ENCODE results near the gene RPS15.

RPS15 gene

DNA sequence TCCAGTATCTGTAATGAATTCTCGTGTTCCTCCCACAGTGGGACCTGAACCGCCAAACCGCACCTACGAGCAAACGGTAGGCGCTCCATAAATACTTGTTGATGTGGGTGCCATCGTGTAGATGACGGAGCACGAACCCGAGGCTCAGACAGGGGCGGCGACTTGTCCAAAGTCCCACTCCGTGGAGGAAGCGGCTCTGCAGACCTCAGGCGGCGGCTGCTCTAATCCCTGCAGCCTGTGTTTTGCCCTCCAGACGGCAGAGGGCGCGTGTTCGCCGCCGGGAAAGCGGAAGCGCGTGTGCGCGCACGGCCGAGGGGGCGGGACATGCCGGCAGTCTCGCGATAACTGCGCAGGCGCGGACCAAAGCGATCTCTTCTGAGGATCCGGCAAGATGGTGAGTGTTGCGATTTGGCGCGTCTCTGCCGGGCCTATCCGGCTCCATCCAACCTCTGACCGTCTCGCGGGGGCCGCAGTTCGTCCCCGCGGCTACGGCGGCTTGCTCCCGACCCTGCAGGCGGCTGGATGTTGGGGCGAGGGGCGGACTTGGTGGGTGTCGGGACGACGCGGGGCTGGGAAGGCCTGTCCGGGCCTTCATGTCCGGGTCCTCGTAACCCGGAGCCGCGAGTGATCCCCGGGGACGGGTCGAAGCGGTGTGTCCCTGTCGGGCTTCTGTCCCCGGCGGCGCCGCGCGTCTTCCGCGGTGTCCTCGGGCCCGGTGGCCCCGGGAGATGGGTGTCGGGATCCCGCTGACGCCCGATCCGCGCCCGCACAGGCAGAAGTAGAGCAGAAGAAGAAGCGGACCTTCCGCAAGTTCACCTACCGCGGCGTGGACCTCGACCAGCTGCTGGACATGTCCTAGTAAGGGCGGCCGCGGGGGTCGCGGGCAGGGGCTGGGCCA is at the start of gene RPS15:
Gene RPS15, plus strand, starts transcription at position 362 of the 898 bp plus-strand sequence. Its CDS starts 30 bp downstream, at position 392.
- Histone ChIP-seq H3K36me3 (ENCODE audit: control insufficient read depth in 2 of 2, insufficient read depth in 2 of 2, low read length in 2 of 2) (peaks cover 24 to 27% of the 10 kb centered on the region in 2 donors), H3K27me3 (ENCODE audit: control insufficient read depth in 1 of 2, insufficient read depth in 2 of 2, low read length in 2 of 2) (no peaks in the 10 kb centered on the region), H3K4me1 (ENCODE audit: control insufficient read depth, insufficient read depth, low read length) (peaks cover 18% of the 10 kb centered on the region), H3K9ac (ENCODE audit: low read length in 2 of 2) (peak within 1 kb of the TSS; percentile 87 to 90), H3K4me3 (ENCODE audit: low read length in 2 of 2) (peak within 1 kb of the TSS; percentile 73 to 91), H3K27ac (ENCODE audit: low read length) (peak within 1 kb of the TSS; percentile 85), H3K9me3 (ENCODE audit: control insufficient read depth in 2 of 2, low read length in 2 of 2) (no peaks in the 10 kb centered on the region)

DNA sequence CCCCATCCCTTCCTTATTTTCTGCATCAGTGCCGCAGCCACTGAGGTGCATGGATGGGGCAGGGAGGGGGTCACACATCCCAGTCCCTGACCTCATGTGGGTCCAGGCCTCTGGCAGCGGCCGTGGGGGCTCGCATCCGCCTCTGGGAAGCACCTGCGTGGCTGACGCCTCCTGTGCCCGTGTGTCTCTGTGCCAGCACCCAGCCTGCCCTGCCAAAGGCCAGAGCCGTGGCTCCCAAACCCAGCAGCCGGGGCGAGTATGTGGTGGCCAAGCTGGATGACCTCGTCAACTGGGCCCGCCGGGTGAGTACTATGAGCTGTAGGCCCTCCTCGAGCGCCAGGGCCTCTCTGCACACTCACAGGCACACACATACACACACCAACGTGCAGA is 49.6 kb upstream of the RPS15 start:
- Histone ChIP-seq H3K36me3 (ENCODE audit: control insufficient read depth in 2 of 2, insufficient read depth in 2 of 2, low read length in 2 of 2) (peaks cover 20 to 38% of the 10 kb centered on the region in 2 donors), H3K27me3 (ENCODE audit: control insufficient read depth in 1 of 2, insufficient read depth in 2 of 2, low read length in 2 of 2) (no peaks in the 10 kb centered on the region), H3K27ac (ENCODE audit: low read length) (no peak overlapping the region), H3K9me3 (ENCODE audit: control insufficient read depth in 2 of 2, low read length in 2 of 2) (no peaks in the 10 kb centered on the region), H3K4me3 (ENCODE audit: low read length in 2 of 2) (no peak overlapping the region), H3K4me1 (ENCODE audit: control insufficient read depth, insufficient read depth, low read length) (peaks cover 15% of the 10 kb centered on the region), H3K9ac (ENCODE audit: low read length in 2 of 2) (no peak overlapping the region)

GRCh38 chr19:1389033-1389940 is 48.9 kb upstream of the RPS15 start:
- Histone ChIP-seq H3K27ac (ENCODE audit: low read length) (no peak overlapping the region), H3K36me3 (ENCODE audit: control insufficient read depth in 2 of 2, insufficient read depth in 2 of 2, low read length in 2 of 2) (peaks cover 20 to 42% of the 10 kb centered on the region in 2 donors), H3K9ac (ENCODE audit: low read length in 2 of 2) (no peak overlapping the region), H3K27me3 (ENCODE audit: control insufficient read depth in 1 of 2, insufficient read depth in 2 of 2, low read length in 2 of 2) (no peaks in the 10 kb centered on the region), H3K4me1 (ENCODE audit: control insufficient read depth, insufficient read depth, low read length) (peaks cover 15% of the 10 kb centered on the region), H3K9me3 (ENCODE audit: control insufficient read depth in 2 of 2, low read length in 2 of 2) (no peaks in the 10 kb centered on the region), H3K4me3 (ENCODE audit: low read length in 2 of 2) (no peak overlapping the region)

GRCh38 chr19:1390890-1391423 is 47.2 kb upstream of the RPS15 start:
- H3K27ac ChIP-seq (ENCODE audit: low read length), result no peak overlapping the region

DNA sequence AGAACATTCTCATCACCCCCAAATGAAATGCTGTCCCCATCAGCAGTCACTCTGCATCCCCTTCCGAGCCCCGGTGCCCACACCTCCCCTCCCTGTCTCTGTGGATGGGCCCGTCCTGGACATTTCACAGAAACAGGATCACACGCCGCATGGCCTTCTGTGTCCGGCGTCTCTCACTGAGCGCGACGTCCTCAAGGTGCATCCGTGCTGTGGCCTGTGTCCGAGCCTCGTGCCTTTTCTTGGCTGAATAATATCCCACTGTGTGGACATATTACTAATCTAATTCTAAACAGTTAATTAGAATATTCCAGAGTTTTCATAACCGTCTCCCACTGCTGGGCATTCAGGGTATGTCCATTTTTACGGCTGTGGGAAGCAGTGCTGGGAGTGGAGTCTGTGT is 45.8 kb upstream of the RPS15 start:
- peaks cover 11% of the 10 kb centered on the region for H3K4me1 ChIP-seq (ENCODE audit: control insufficient read depth, insufficient read depth, low read length)
- no peak overlapping the region for H3K9ac ChIP-seq (ENCODE audit: low read length in 2 of 2)
- no peak overlapping the region for H3K27ac ChIP-seq (ENCODE audit: low read length)
- no peak overlapping the region for H3K4me3 ChIP-seq (ENCODE audit: low read length in 2 of 2)
- H3K27me3 ChIP-seq (ENCODE audit: control insufficient read depth in 1 of 2, insufficient read depth in 2 of 2, low read length in 2 of 2), result no peaks in the 10 kb centered on the region
- H3K9me3 ChIP-seq (ENCODE audit: control insufficient read depth in 2 of 2, low read length in 2 of 2), result no peaks in the 10 kb centered on the region
- H3K36me3 ChIP-seq (ENCODE audit: control insufficient read depth in 2 of 2, insufficient read depth in 2 of 2, low read length in 2 of 2), result peaks cover 20 to 36% of the 10 kb centered on the region in 2 donors

More at GRCh38 chr19:1390890-1391423, 47.2 kb upstream of the RPS15 start:
- no peaks in the 10 kb centered on the region for H3K9me3 ChIP-seq (ENCODE audit: control insufficient read depth in 2 of 2, low read length in 2 of 2)
- no peaks in the 10 kb centered on the region for H3K27me3 ChIP-seq (ENCODE audit: control insufficient read depth in 1 of 2, insufficient read depth in 2 of 2, low read length in 2 of 2)
- peaks cover 20 to 40% of the 10 kb centered on the region in 2 donors for H3K36me3 ChIP-seq (ENCODE audit: control insufficient read depth in 2 of 2, insufficient read depth in 2 of 2, low read length in 2 of 2)
- no peak overlapping the region for H3K9ac ChIP-seq (ENCODE audit: low read length in 2 of 2)
- H3K4me1 ChIP-seq (ENCODE audit: control insufficient read depth, insufficient read depth, low read length), result peaks cover 12% of the 10 kb centered on the region
- H3K4me3 ChIP-seq (ENCODE audit: low read length in 2 of 2), result no peak overlapping the region

- peaks cover 11% of the 10 kb centered on the region for H3K4me1 ChIP-seq (ENCODE audit: control insufficient read depth, insufficient read depth, low read length)
- no peaks in the 10 kb centered on the region for H3K27me3 ChIP-seq (ENCODE audit: control insufficient read depth in 1 of 2, insufficient read depth in 2 of 2, low read length in 2 of 2)
- no peak overlapping the region for H3K4me3 ChIP-seq (ENCODE audit: low read length in 2 of 2)
- no peak overlapping the region for H3K27ac ChIP-seq (ENCODE audit: low read length)
- no peak overlapping the region for H3K9ac ChIP-seq (ENCODE audit: low read length in 2 of 2)
- peaks cover 20 to 34% of the 10 kb centered on the region in 2 donors for H3K36me3 ChIP-seq (ENCODE audit: control insufficient read depth in 2 of 2, insufficient read depth in 2 of 2, low read length in 2 of 2)
- H3K9me3 ChIP-seq (ENCODE audit: control insufficient read depth in 2 of 2, low read length in 2 of 2), result no peaks in the 10 kb centered on the region
These were observed 45.2 kb upstream of the RPS15 start for GRCh38 chr19:1392939-1393530.

DNA sequence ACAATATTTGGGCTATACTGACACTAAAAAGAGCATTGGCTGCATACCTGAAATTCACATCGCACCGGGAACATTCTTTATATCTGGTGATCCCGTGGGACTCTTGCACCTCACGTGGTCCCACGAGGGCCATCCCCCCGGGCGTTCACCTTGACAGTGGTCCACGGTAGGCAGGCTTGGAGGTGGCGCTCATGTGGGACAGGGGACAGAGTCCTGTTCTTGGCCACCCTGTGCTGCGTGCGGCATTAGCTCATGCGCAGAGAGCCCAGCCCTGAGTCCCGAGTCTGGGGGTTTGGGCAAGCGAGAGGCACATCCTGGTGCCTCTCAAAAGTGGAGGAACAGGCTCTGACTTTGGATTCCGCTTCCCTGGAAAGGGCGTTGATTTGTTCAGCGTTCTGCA is 44.4 kb upstream of the RPS15 start:
- no peak overlapping the region for H3K4me3 ChIP-seq (ENCODE audit: low read length in 2 of 2)
- no peak overlapping the region for H3K27ac ChIP-seq (ENCODE audit: low read length)
- peaks cover 17 to 31% of the 10 kb centered on the region in 2 donors for H3K36me3 ChIP-seq (ENCODE audit: control insufficient read depth in 2 of 2, insufficient read depth in 2 of 2, low read length in 2 of 2)
- H3K9me3 ChIP-seq (ENCODE audit: control insufficient read depth in 2 of 2, low read length in 2 of 2), result no peaks in the 10 kb centered on the region
- H3K9ac ChIP-seq (ENCODE audit: low read length in 2 of 2), result no peak overlapping the region
- peaks cover 11% of the 10 kb centered on the region for H3K4me1 ChIP-seq (ENCODE audit: control insufficient read depth, insufficient read depth, low read length)
- H3K27me3 ChIP-seq (ENCODE audit: control insufficient read depth in 1 of 2, insufficient read depth in 2 of 2, low read length in 2 of 2), result no peaks in the 10 kb centered on the region

GRCh38 chr19:1394252-1395193 is 43.7 kb upstream of the RPS15 start:
- H3K4me1 ChIP-seq (ENCODE audit: control insufficient read depth, insufficient read depth, low read length), result peaks cover 11% of the 10 kb centered on the region

DNA sequence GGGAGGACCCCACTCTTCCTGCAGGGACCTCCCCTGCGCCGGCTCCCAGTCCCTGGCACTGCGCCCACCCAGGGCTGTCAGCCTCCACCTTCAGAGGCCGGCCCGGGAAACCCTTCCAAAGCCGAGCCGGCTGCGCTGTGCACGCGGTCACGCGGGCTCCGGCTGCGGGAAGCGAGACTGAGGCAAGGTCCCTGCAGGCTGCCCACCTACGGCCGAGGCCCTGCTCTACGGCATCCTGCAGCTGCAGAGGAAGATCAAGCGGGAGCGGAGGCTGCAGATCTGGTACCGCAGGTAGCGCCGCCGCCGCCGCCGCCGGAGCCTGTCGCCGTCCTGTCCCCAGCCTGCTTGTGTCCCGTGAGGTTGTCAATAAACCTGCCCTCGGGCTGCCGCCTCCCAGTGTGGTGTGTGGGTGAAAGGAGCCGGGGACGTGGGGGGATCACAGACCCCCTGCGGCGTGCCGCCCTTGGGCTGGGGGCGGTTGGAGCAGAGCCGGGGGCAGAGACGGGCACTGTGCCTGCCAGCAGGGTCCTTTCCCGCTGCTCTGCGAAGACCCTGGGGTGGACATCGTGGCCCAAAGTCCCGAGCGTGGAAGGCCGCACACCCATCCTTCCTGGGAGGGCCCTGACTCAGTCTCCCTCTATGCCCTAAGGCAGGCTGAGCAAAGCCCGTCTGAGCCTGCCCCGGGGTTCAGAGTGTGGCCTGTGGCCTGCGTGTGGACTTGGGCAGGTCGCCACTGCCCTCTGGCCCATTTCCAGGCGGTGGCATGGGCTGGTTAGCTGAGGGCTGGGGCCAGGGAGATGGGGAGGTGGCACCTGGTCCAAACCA is 42.8 kb upstream of the RPS15 start:
- Histone ChIP-seq H3K9me3 (ENCODE audit: control insufficient read depth in 2 of 2, low read length in 2 of 2) (no peaks in the 10 kb centered on the region), H3K27me3 (ENCODE audit: control insufficient read depth in 1 of 2, insufficient read depth in 2 of 2, low read length in 2 of 2) (no peaks in the 10 kb centered on the region), H3K4me1 (ENCODE audit: control insufficient read depth, insufficient read depth, low read length) (peaks cover 15% of the 10 kb centered on the region), H3K27ac (ENCODE audit: low read length) (no peak overlapping the region), H3K36me3 (ENCODE audit: control insufficient read depth in 2 of 2, insufficient read depth in 2 of 2, low read length in 2 of 2) (peaks cover 9 to 20% of the 10 kb centered on the region in 2 donors), H3K4me3 (ENCODE audit: low read length in 2 of 2) (no peak overlapping the region), H3K9ac (ENCODE audit: low read length in 2 of 2) (no peak overlapping the region)

More at GRCh38 chr19:1394252-1395193, 43.7 kb upstream of the RPS15 start:
- Histone ChIP-seq H3K4me3 (ENCODE audit: low read length in 2 of 2) (no peak overlapping the region), H3K27ac (ENCODE audit: low read length) (no peak overlapping the region), H3K9ac (ENCODE audit: low read length in 2 of 2) (no peak overlapping the region), H3K36me3 (ENCODE audit: control insufficient read depth in 2 of 2, insufficient read depth in 2 of 2, low read length in 2 of 2) (peaks cover 10 to 24% of the 10 kb centered on the region in 2 donors), H3K27me3 (ENCODE audit: control insufficient read depth in 1 of 2, insufficient read depth in 2 of 2, low read length in 2 of 2) (no peaks in the 10 kb centered on the region), H3K9me3 (ENCODE audit: control insufficient read depth in 2 of 2, low read length in 2 of 2) (no peaks in the 10 kb centered on the region)
